HG02938 (cell line): ENCODE results near the gene ABCA9.
"Not testable (repeated sequence)": the region's sequence is repeated elsewhere in the genome, so short reads cannot be mapped to it uniquely, and the experiment has no call there.

Source experiments
- ATAC-seq: cut with Tn5 transposase; IDR thresholded peaks from one replicate; pipeline ENCODE4 v1.9.1; 2021; ENCODE audit warnings: mild to moderate bottlenecking, moderate library complexity; ENCODE audit not compliant: unreplicated experiment

ABCA9 gene, protein sequence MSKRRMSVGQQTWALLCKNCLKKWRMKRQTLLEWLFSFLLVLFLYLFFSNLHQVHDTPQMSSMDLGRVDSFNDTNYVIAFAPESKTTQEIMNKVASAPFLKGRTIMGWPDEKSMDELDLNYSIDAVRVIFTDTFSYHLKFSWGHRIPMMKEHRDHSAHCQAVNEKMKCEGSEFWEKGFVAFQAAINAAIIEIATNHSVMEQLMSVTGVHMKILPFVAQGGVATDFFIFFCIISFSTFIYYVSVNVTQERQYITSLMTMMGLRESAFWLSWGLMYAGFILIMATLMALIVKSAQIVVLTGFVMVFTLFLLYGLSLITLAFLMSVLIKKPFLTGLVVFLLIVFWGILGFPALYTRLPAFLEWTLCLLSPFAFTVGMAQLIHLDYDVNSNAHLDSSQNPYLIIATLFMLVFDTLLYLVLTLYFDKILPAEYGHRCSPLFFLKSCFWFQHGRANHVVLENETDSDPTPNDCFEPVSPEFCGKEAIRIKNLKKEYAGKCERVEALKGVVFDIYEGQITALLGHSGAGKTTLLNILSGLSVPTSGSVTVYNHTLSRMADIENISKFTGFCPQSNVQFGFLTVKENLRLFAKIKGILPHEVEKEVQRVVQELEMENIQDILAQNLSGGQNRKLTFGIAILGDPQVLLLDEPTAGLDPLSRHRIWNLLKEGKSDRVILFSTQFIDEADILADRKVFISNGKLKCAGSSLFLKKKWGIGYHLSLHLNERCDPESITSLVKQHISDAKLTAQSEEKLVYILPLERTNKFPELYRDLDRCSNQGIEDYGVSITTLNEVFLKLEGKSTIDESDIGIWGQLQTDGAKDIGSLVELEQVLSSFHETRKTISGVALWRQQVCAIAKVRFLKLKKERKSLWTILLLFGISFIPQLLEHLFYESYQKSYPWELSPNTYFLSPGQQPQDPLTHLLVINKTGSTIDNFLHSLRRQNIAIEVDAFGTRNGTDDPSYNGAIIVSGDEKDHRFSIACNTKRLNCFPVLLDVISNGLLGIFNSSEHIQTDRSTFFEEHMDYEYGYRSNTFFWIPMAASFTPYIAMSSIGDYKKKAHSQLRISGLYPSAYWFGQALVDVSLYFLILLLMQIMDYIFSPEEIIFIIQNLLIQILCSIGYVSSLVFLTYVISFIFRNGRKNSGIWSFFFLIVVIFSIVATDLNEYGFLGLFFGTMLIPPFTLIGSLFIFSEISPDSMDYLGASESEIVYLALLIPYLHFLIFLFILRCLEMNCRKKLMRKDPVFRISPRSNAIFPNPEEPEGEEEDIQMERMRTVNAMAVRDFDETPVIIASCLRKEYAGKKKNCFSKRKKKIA (N-terminal part only)

DNA sequence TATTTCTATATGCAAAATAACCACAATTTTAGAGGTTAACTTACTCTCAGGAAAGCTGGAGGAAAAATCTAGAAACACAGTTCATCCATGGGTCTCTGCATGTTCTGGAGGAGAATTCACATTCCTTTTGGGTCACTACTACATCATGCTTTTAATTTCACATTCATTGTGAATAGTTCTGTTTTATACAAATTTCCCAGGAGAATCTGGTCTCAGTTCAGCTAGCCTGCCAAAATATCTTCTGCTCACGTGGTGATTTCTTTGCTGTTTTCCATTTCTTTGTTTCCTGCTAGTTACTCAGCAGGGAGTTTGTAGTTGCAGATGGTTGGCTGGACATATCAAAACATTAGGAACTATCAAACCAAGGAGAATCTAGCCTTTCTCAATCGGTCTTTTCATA is at the start of gene ABCA9:
TSS of gene ABCA9 (minus strand) at position 106 of the 400 bp plus-strand sequence. CDS start 9,801 bp downstream, outside the sequence.
- ATAC-seq, result no peak

DNA sequence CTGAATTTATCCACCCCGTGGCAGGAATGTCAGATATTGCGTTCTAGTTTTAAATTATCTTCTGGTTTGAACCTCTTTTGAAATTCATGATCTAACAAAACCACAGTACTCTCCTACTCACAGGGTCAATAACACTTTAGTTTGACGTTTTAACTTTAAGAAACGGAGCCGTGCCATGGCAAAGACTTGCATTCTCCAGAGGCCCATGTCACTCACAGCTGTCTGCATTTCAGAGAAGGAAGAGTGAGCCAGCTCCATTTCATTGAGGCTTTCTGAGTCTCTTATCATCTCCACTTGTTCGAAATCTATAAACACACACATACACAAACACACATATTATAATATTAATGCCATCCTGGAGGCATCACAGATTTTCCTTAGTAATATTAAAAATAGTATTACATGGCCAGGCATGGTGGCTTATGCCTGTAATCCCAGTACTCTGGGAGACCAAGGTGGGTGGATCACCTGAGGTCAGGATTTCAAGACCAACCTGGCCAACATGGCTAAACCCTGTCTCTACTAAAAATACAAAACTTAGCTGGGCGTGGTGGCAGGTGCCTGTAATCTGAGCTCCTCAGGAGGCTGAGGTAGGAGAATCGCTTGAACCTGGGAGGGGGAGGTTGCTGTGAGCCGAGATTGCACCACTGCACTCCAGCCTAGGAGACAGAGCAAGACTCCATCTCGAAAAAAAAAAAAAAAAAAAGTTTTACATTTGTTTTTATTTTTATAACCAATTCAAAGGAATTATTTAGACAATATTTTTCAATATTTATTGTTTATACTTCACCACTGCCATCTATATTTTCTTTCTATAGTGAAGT is 45.4 kb upstream of the ABCA9 start:
- ATAC-seq, result no peak

DNA sequence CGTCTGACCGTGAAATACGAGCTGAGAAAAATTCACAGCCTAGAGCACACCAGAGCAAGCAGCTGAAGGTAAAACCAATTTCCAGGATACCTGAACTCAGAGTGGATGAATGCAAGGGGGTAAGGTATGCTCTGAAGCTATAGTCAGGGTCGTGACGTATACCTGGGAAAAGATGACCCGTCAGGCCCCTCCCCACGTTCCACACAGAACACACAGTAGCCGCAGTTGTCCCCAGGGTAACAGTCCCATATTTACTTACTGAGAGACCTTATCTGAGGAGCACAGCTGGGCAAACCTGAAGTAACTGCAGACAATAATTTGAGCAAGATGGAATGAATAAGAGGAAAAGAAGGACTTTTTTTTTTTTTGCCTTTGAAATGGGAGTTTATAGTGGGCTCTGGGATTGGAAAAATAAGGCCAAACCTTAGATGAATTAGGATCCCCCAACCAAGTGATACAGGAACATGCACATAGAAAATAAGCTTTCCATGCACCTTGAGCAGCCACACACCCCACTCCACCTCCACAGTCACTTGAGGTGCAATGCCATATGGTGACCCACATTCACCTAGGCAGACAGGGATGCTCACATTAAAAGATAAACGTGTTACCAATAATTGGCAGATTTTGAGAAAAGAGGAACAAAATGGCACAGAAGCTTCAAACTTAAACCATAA is 43.0 kb upstream of the ABCA9 start:
- ATAC-seq, result no peak

DNA sequence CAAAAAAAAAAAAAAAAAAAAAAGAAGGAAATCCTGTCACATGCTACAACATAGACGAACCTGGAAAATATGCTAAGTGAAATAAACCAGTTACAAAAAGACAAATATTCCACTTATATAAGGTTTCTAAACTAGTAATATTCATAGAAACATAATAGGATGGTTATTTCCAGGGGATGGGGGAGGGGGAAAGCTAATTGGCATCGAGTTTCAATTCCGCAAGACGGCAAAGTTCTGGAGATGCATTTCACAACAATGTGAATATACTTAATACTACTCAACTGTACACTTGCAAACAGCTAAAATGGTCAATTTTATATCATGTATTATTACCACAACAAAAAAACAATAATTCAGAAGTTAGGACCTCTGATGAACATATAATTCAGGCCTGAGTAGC is 37.9 kb upstream of the ABCA9 start:
- no peak for ATAC-seq

DNA sequence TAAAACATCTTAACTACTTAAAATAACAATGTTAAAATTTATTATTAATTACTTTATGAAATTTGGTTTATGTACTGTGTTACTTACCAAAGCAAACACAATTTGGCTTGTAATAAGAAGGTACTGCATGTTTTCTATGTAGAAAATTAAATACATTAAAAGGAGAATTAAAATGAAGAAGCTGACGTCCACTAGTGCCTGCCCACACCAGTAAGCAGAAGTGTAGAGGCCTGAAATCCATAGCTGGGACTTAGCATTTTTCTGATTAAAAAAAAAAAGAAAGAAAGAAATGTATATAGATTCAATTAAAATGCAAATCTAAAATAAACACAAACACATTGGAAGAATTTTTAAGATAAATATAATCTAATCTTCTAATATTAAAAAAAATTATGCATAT is 35.8 kb upstream of the ABCA9 start:
- ATAC-seq, result no peak

DNA sequence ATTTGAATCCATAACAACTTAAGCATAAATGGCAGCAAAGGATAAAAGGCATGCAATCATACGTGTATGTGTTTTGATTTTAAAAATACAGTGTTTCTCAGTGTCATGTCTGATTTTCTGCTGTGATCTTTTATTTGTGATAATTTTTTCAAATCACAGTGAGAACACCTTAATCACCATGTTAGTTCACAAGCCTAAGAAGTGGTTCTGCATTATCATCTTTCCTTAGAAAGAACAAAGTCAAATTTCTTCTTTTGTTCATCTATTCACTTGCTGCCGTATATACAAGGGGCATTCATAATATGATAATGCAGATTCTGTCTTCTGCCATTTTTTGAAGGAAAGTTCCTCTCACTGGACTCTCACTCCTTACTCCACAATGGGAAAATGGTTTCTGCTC is 33.3 kb upstream of the ABCA9 start:
- ATAC-seq, result no peak

DNA sequence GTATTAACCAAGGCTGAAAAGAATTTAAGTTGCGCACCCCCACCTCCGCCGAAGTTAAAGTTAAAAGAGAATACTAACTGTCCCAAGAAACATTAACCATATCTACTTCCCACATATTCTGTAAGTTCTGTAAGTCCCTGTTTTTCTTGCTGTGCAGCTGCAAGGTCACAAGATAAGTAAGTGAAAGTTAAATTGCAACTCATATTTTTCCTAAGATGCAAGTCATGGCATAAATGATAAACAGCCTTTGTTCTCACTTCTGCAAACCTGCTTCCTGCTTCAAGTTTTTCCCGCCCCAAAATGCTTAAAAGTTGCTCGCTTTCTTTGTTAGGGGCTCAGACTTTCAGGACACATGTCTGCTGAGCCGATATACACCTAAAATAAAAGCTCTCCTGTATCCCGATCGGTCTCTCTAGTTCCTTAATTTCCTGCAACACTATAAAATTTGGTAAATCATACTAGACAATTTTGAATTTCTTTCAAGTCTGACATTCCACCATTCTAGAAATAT is 32.6 kb upstream of the ABCA9 start:
- no peak for ATAC-seq

DNA sequence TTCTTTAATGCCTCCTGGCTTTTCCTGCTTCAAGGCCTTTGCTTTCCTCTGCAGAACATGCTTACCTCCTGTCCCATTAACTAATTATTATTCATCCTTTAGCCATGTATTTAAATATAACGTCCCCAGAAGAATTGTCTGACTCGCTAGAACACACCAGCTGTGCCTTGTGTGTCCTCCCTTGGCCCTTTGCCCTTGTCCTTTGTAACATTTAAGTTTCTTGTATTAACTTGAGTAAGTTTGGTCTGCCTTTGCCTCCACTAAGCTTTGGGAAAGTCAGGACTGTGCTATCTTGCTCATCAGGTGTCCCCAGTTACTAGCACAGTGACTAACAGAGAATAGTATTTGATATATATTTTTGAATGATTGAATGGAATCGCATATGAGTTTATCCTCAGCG is 29.6 kb upstream of the ABCA9 start:
- ATAC-seq, result no peak

DNA sequence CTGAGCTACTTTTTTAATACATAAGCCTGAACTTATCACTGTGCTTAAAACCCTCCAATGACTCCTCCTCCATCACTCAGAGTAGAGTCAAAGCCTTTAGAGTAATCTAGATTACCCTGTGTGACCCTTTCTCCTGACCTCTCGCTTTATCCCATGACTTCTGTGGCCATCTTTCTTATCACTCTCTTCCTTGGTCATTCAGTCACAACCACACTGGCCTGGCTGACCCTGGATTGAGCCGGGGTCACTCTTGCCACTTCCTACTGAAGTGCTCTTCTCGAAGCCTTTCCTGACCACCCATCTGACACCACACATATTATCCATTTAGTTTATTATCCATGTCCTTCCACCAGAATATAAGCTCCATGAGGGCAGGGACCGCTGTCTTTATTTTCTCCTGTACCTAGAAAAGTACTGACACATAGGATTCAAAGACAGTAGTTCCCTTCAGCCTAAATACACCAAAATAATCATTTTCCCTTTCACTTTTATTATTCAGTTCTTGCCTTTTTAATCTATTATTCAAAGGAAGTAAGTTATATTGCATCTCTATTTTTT is 28.0 kb upstream of the ABCA9 start:
- no peak for ATAC-seq

DNA sequence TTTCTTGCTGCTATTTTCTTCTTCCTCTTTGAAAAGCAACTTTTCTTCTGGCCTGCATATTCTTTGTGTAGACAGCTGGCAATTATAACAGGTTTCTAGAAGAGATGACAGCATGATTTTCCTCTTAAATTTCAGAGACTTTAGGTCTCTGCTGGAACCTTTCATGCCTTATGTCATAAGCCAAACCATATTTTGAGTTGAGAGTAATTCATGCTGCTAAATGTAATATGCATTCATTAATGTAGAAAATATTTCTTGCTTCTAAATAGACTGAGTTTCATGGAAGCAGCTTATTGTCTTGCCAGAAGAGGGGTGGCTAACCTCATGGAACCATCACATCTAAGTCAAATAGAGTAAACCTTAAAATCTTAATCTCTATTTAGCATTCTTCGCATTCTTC is 25.9 kb upstream of the ABCA9 start:
- no peak for ATAC-seq

DNA sequence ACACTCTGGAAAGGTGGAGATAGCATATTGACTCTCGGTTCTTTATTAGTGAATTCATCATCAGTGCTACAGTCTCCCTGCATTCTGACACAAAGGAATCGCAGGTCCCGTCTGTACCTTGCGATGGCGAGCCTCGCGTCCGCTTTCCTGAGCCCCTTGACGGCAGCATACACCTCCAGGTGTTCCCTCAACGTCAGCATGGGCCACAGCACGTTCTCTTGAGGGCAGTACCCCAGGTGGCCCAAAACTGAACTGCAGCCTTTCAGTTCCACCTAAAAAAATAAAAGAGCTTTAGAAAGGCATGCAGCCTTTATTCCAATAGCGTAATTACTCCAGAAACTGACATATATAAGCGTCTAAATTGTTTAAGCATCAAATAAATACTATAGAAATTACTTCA is 24.2 kb upstream of the ABCA9 start:
- no peak for ATAC-seq

DNA sequence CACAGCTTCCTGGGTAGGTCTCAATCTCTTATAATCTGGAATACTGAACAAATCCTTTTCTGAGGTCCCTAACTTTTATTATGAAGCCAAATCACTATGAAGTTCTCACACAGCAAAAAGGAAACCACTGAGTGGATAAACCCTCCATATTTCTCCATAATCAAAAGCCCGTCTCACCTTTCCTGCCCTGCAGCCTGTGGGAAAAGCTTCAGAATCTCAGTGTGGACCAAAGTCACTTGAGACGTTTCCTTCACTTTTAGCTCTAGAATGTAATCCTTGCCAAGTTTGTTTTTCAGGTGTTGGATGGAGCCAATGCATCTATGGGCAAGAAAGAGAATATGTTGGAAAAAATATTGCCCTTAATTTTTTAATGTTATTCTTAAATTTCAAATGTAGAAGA is 22.0 kb upstream of the ABCA9 start:
- no peak for ATAC-seq

DNA sequence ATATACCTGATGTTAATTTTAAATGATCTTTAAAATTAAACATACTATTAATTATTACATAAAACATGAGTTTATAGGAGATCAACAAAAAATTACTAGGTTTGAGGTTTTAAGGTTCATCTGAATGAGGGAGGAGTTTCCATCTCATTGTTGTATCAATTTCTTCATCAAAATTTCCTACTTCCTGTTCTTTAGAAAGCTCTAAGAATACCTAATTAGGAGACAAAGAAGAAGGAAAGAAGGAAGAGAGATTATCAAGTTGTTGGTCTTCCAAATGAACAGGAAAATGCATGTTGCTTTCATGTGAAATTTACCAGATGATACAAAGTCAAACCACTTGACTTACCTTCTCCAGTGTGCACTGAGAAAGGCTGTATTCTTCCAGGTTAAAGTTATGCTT is 18.1 kb upstream of the ABCA9 start:
- no peak for ATAC-seq

DNA sequence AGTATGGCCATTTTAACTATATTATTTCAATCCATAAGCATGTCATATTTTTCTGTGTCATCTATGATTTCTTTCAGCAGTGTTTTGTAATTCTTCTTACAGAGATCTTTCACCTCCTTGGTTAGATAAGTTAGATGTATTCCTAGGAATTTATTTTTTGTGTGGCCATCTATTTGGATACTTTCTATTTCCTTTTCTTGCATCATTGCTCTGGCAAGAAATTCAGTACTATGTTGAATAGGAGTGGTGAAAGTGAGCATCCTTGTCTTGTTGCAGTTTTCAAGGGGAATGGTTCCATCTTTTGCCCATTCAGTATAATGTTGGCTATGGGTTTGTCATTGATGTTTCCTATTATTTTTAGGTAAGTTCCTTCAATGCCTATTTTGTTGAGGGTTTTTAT is 15.1 kb upstream of the ABCA9 start:
- no peak for ATAC-seq

DNA sequence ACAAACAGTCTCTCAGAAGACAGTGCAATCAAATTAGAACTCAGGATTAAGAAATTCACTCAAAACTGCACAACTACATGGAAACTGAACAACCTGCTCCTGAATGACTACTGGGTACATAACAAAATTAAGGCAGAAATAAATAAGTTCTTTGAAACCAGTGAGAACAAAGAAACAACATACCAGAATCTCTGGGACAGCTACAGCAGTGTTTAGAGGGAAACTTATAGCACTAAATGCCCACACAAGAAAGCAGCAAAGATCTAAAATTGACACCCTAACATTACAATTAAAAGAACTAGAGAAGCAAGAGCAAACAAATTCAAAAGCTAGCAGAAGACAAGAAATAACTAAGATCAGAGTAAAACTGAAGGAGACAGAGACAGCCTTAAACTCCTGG is 12.7 kb upstream of the ABCA9 start:
- ATAC-seq, result not testable (repeated sequence)

DNA sequence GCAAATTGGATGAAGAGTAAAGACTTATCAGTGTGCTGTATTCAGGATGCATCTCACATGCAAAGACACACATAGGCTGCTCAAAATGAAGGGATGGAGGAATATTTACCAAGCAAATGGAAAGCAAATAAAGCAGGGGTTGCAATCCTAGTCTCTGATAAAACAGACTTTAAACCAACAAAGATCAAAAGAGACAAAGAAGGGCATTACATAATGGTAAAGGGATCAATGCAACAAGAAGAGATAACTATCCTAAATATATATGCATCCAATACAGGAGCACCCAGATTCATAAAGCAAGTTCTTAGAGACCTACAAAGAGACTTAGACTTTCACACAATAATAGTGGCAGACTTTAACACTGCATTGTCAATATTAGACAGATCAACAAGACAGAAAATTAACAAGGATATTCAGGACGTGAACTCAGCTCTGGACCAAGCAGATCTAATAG is 12.1 kb upstream of the ABCA9 start:
- not testable (repeated sequence) for ATAC-seq

DNA sequence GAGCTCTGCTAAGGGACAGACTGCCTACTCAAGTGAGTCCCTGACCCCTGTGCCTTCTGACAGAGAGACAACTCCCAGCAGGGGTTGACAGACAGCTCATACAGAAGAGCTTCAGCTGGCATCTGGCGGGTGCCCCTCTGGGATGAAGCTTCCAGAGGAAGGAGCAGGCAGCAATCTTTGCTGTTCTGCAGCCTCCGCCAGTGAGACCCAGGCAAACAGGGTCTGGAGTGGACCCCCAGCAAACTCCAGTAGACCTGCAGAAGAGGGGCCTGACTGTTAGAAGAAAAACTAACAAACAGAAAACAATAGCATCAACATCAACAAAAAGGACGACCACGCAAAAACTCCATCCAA is 10.5 kb upstream of the ABCA9 start:
- ATAC-seq, result not testable (repeated sequence)

DNA sequence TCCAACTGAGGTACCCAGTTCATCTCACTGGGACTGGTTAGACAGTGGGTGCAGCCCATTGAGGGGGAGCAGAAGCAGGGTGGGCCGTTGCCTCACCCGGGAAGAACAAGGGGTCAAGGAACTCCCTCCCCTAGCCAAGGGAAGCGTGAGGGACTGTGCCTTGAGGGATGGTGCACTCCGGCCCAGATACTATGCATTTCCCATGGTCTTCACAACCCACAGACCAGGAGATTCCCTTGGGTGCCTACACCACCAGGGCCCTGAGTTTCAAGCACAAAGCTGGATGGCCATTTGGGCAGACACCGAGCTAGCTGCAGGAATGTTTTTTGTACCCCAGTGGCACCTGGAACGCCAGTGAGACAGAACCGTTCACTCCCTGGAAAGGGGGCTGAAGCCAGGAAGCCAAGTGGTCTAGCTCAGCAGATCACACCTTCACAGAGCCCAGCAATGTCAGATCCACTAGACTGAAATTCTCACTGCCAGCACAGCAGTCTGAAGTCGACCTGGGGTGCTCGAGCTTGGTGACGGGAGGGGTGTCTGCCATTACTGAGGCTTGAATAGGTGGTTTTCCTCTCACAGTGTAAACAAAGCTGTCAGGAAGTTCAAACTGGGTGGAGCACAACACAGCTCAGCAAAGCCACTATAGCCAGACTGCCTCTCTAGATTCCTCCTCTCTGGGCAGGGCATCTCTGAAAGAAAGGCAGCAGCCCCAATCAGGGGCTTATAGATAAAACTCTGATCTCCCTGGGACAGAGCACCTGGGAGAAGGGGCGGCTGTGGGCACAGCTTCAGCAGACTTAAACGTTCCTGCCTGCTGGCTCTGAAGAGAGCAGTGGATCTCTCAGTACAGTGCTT is 9.9 kb upstream of the ABCA9 start:
- not testable (repeated sequence) for ATAC-seq
